ENCODE data around the gene KLF1.

DNA sequence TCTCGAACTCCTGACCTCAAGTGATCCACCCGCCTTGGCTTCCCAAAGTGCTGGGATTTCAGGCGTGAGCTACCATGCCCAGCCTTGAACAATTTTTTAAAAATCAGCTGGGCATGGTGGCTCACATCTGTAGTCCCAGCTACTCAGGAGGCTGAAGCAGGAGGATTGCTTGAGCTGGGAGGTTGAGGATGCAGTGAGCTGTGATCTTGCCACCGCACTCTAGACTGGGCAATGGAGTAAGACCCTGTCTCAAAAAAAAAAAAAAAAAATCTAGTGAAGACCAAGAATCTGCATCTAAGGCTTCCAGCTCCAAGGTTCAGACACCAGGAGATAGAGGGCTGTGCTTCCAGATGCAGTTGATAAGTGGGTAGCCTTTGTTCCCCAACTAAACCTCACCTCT is 22.9 kb downstream of the KLF1 start:
- TF ChIP-seq, protein P1, sequence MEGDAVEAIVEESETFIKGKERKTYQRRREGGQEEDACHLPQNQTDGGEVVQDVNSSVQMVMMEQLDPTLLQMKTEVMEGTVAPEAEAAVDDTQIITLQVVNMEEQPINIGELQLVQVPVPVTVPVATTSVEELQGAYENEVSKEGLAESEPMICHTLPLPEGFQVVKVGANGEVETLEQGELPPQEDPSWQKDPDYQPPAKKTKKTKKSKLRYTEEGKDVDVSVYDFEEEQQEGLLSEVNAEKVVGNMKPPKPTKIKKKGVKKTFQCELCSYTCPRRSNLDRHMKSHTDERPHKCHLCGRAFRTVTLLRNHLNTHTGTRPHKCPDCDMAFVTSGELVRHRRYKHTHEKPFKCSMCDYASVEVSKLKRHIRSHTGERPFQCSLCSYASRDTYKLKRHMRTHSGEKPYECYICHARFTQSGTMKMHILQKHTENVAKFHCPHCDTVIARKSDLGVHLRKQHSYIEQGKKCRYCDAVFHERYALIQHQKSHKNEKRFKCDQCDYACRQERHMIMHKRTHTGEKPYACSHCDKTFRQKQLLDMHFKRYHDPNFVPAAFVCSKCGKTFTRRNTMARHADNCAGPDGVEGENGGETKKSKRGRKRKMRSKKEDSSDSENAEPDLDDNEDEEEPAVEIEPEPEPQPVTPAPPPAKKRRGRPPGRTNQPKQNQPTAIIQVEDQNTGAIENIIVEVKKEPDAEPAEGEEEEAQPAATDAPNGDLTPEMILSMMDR (IDR thresholded peaks at IDR 0.05 in 2 of 3, conservative IDR thresholded peaks at IDR 0.05 in 1 of 3; ENCODE audit: borderline replicate concordance in 1 of 3, insufficient read depth in 1 of 3, low read depth in 2 of 3, low read length in 2 of 3): no peak
- TF ChIP-seq POLR2AphosphoS5 (IDR thresholded peaks at IDR 0.05; ENCODE audit: low read depth, low read length) (no peak), SRF (IDR thresholded peaks at IDR 0.05; ENCODE audit: low read depth) (no peak)
